NT2/D1 (cell line): ENCODE data around the gene PAPPA.

Source experiments
- DNase-seq: peaks from one replicate; pipeline ENCODE4 v3.0.0-alpha.2; 2011; ENCODE audit warnings: low read depth, low spot score
- H3K27me3 ChIP-seq: 2 replicates; pipeline ENCODE4 v1.6.0; 2011; ENCODE audit warnings: mild to moderate bottlenecking; ENCODE audit not compliant: insufficient read length, insufficient read depth
- H3K36me3 ChIP-seq: 2 replicates; pipeline ENCODE4 v1.6.1; 2011; ENCODE audit warnings: mild to moderate bottlenecking, low read length, mixed read lengths; ENCODE audit not compliant: insufficient read depth, insufficient read length
- H3K4me1 ChIP-seq: 2 replicates; pipeline ENCODE4 v1.5.1; 2011; ENCODE audit not compliant: insufficient read depth, insufficient read length
- H3K4me3 ChIP-seq: 2 replicates; pipeline ENCODE4 v1.5.1; 2011; ENCODE audit warnings: low read depth; ENCODE audit not compliant: insufficient read length
- H3K9ac ChIP-seq: 2 replicates; pipeline ENCODE4 v1.6.0; 2011; ENCODE audit warnings: low read depth; ENCODE audit not compliant: insufficient read length
- H3K9me3 ChIP-seq: 2 replicates; pipeline ENCODE4 v1.5.1; 2011; ENCODE audit warnings: mild to moderate bottlenecking, low read length; ENCODE audit not compliant: insufficient read depth
- SUZ12 ChIP-seq: IDR thresholded peaks from 2 replicates; pipeline ENCODE4 v1.6.1; 2011; ENCODE audit not compliant: insufficient read length, insufficient read depth; ENCODE audit errors: extremely low read depth
- YY1 ChIP-seq: IDR thresholded peaks from 2 replicates; pipeline ENCODE4 v1.6.1; 2011; ENCODE audit not compliant: insufficient read length, insufficient read depth
- ZNF274 ChIP-seq: IDR thresholded peaks from 2 replicates; pipeline ENCODE4 v1.6.1; 2011; ENCODE audit warnings: mild to moderate bottlenecking, low read depth, low read length

PAPPA gene

DNA sequence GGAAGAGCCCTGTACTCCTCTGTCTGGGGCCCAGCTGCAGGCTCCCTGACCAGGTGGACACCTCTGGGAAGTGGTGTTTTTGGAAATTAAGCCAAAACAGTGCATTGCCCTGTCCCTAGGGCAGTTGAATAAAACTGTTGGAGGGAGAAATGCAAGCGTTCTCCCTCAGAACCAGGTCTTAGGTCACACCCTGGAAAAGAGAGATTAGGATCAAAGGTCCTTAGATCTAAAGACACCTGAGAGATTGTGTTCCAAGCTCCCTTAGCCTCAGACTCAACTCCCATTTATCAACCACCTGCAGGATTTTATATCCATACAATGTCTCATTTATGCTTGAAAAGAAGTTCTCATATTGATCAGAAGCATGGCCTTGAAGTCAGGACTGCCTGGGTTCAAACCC, 64.8 kb downstream of the PAPPA start:
- no peak for DNase-seq
- Histone ChIP-seq H3K27me3 (no peaks in the 10 kb centered on the region), H3K9ac (no peak overlapping the region), H3K9me3 (peaks cover 5% of the 10 kb centered on the region; the same call in 1 of the 2 replicates), H3K4me3 (no peak overlapping the region), H3K36me3 (peaks cover 74% of the 10 kb centered on the region), H3K4me1 (no peaks in the 10 kb centered on the region)
- TF ChIP-seq SUZ12 (no peak), ZNF274 (no peak), YY1 (no peak)

DNA sequence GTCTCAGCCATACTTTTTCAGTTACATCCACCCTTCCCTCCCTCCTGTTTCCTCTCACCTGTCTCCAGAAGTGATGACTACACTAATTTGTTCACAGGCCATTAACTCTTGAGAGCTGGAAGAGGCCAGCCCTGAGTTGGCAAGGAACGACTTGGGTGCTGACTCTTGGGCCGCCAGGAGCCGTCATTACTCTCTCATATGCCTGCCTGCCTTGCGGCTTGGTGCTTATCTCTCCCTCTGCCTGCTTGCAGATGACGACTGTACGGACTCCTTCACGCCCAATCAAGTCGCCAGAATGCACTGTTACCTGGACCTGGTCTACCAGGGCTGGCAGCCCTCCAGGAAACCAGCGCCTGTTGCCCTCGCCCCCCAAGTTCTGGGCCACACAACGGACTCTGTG, 66.1 kb downstream of the PAPPA start:
- Histone ChIP-seq H3K9me3 (peaks cover 5% of the 10 kb centered on the region; the same call in 1 of the 2 replicates), H3K4me3 (no peak overlapping the region), H3K9ac (no peak overlapping the region), H3K36me3 (peaks cover 70% of the 10 kb centered on the region), H3K4me1 (no peaks in the 10 kb centered on the region), H3K27me3 (no peaks in the 10 kb centered on the region)
- TF ChIP-seq ZNF274 (no peak), YY1 (no peak)
- DNase-seq: no peak

DNA sequence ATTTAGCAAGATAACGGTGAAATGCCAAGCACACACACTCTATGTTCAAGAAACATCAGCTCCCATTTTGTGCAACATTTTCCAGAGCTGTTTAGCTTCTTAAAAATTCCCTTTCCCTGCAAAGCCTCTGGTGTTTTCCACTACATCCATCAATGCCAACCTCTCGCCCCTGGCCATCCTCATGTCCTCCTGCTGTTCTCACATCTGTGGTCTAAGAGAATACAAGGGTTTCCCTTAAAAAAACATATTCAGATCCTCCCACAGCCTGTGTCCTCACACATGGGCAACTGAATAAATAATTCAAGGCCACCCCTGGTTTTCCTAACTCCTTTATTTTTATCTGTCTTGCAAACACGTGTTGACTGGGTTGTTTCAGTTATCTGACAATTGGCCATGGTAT, 70.3 kb downstream of the PAPPA start:
- Histone ChIP-seq H3K4me1 (no peaks in the 10 kb centered on the region), H3K9ac (no peak overlapping the region), H3K9me3 (no peaks in the 10 kb centered on the region), H3K4me3 (no peak overlapping the region), H3K36me3 (peaks cover 80% of the 10 kb centered on the region), H3K27me3 (no peaks in the 10 kb centered on the region)
- DNase-seq: no peak
- TF ChIP-seq SUZ12: no peak
- TF ChIP-seq YY1: no peak
- TF ChIP-seq ZNF274: no peak

DNA sequence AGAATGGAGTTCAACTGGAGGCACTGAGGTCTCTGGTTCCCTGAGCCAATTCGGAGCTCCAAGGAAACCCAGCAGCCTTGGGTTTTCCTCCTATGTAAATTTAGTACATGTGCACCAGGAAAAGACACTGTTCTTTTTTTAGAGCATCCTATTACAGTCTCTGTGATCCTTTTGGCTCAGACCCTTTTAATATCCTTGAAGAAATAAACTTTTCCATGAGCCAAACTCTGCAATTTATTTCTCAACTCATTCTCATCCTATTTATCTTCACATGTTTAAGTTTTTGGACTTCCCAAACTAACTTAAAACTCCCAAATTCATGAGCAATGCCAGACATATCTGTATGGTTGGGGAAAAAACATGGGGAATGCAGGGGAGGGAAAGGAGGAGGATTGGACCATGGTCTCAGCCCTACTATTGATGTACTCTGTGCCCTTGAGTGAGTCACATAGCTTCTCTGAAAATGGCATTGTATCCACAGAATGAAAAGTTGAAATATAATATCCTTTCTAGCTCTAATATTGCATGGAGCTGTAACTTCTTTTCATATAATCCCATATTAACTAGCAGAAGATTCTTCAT, 76.6 kb downstream of the PAPPA start:
- no peaks in the 10 kb centered on the region for H3K4me1 ChIP-seq
- DNase-seq: no peak
- no peaks in the 10 kb centered on the region for H3K9me3 ChIP-seq
- H3K9ac ChIP-seq: no peak overlapping the region
- no peaks in the 10 kb centered on the region for H3K27me3 ChIP-seq
- H3K4me3 ChIP-seq: no peak overlapping the region
- H3K36me3 ChIP-seq: peaks cover 52% of the 10 kb centered on the region
- TF ChIP-seq ZNF274 (no peak), SUZ12 (no peak), YY1 (no peak)

DNA sequence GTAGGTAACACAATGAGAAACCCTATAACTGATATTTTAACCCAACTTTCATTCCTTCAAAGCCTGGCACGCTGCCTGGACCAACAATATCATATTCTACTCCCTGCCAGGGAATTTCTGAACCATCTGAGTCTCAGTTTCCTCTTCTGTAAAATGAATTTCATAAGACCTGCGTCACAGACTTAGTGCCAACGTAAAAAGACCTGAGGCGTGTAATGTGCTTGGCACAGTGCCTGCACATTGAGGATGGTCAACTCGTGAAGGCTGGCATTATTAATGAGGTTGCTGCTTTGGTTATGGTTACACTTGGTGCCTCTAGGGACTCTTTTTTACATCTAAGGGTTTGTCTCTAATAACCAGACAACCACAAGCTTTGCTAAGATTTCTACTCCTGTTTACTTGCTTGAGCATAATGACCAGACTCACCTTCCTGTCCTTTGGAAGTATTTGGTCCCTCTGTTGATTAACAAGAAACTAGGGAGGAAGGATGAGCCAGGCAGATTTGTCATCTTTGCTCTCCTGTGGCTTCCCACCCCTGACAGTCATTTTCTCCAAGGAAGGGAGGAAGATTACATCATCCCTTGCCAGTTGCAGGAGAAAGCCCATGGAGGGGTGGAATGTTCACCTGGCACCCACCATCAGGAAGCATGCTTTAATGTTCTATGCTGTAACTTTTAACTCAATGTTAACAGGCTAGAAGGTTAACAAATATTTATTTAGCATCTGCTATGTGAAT, 79.0 kb downstream of the PAPPA start:
- no peaks in the 10 kb centered on the region for H3K27me3 ChIP-seq
- H3K4me1 ChIP-seq: no peaks in the 10 kb centered on the region
- no peaks in the 10 kb centered on the region for H3K9me3 ChIP-seq
- H3K36me3 ChIP-seq: peaks cover 47% of the 10 kb centered on the region
- H3K9ac ChIP-seq: no peak overlapping the region
- TF ChIP-seq SUZ12 (no peak), YY1 (no peak), ZNF274 (no peak)
- H3K4me3 ChIP-seq: no peak overlapping the region
- no peak for DNase-seq

DNA sequence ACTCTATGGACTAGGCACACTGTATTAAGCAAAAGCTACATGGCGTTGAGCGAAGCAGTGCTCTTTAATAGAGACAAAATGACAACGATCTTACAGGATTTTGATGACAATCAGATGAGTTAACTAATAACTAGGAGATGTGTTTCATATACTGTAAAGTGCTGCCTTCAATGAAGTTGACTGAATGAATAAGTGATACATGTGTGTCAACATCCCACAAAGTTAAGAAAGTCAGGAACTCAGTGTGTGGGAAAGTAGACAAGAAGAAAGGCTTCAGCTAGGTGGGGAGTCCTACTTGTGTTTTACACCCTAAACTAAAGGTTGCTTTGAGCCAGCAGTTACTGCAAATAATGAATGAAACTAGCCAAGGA, 79.6 kb downstream of the PAPPA start:
- TF ChIP-seq SUZ12 (no peak), ZNF274 (no peak), YY1 (no peak)
- Histone ChIP-seq H3K9ac (no peak overlapping the region), H3K36me3 (peaks cover 42% of the 10 kb centered on the region), H3K9me3 (no peaks in the 10 kb centered on the region), H3K4me1 (no peaks in the 10 kb centered on the region), H3K27me3 (no peaks in the 10 kb centered on the region), H3K4me3 (no peak overlapping the region)
- DNase-seq: no peak

DNA sequence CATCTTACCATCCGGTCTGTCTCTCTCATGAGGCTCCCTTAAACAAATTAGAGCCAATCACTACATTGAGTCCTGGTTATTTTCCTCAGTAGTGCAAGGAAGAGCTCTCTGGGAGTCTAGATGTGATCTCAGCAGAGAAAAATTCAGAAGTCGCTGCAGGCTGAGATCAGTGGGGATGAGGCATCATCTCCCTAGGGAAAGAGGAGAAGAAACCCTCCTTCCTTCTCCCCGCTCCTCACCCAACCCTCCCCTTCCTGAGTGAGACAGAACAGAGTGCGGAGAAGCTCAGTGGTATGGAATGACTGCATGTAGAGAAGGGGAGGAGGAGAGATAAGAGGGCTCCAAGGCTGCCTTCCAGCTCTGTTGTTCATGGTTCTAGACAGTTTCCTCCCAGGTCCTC, 80.5 kb downstream of the PAPPA start:
- H3K4me1 ChIP-seq: no peaks in the 10 kb centered on the region
- no peaks in the 10 kb centered on the region for H3K27me3 ChIP-seq
- H3K9ac ChIP-seq: no peak overlapping the region
- no peak for TF ChIP-seq YY1
- TF ChIP-seq SUZ12: no peak
- TF ChIP-seq ZNF274: no peak
- no peaks in the 10 kb centered on the region for H3K9me3 ChIP-seq
- peak; percentile 50 for DNase-seq
- H3K36me3 ChIP-seq: peaks cover 38% of the 10 kb centered on the region
- H3K4me3 ChIP-seq: no peak overlapping the region
